ENCODE results near the gene PIP5K1C.

- no peak for TF ChIP-seq CTCF (IDR thresholded peaks at IDR 0.05; ENCODE audit: insufficient read depth, low read length, poor library complexity, severe bottlenecking)
- no peak for TF ChIP-seq EZH2phosphoT487 (conservative IDR thresholded peaks at IDR 0.05; ENCODE audit: low read length)
Measured at GRCh38 chr19:3589439-3589838, 110.8 kb downstream of the PIP5K1C start.
